HG02623 (cell line): ENCODE results near the gene PDLIM7.

ENCODE experiments used
- ATAC-seq: cut with Tn5 transposase; IDR thresholded peaks from one replicate; pipeline ENCODE4 v1.9.1; 2021; ENCODE audit warnings: moderate library complexity; ENCODE audit not compliant: unreplicated experiment

Gene PDLIM7

DNA sequence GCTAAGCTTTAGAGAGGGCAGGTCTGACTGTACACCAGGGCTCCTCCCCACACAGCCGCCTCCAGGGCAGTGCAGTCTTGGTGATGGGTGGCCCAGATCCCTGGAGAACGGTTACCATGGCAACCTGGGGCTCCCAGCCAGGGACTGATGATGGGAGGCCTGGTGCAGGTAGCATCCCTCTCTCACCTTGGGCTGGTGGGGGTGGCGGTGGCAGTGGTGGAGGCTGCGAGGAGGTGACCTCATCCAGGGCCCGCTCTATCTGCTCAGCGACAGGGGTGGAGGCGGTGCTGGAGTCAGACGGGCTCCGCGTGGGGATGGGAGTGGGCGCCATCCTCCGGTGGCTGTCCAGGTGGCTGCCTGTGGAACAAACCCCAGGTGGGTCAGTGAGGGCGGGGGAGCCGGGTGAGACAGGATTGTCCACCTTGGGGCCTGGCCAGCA is 38.5 kb downstream of the PDLIM7 start:
- no peak for ATAC-seq

GRCh38 chr5:177457852-177458681 is 39.3 kb downstream of the PDLIM7 start:
- ATAC-seq = no peak

- ATAC-seq = peak; percentile 27
Observed at GRCh38 chr5:177456976-177457851, 40.2 kb downstream of the PDLIM7 start.

DNA sequence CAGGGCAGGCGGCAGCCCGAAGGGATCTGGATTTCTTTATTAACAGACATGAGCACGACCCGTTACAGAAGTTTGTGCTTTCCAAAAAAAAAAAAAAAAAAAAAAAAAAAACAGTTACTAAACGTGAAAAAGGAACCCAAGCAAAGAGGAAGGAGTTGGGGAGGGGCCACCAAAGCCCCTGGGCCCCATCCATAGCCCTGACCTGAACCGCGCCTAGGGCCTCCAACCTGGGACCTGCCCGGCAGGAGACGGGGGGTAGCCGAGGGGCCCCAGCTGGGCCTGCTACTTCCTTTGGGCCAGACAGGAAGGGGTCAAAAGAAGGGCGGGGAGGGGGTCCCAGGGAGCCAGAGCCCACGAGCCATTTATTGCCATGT is 40.8 kb downstream of the PDLIM7 start:
- no peak for ATAC-seq

GRCh38 chr5:177455661-177456590 is 41.5 kb downstream of the PDLIM7 start:
- peak; percentile 13 for ATAC-seq

GRCh38 chr5:177455036-177455660 is 42.3 kb downstream of the PDLIM7 start:
- peak; percentile 51 for ATAC-seq

DNA sequence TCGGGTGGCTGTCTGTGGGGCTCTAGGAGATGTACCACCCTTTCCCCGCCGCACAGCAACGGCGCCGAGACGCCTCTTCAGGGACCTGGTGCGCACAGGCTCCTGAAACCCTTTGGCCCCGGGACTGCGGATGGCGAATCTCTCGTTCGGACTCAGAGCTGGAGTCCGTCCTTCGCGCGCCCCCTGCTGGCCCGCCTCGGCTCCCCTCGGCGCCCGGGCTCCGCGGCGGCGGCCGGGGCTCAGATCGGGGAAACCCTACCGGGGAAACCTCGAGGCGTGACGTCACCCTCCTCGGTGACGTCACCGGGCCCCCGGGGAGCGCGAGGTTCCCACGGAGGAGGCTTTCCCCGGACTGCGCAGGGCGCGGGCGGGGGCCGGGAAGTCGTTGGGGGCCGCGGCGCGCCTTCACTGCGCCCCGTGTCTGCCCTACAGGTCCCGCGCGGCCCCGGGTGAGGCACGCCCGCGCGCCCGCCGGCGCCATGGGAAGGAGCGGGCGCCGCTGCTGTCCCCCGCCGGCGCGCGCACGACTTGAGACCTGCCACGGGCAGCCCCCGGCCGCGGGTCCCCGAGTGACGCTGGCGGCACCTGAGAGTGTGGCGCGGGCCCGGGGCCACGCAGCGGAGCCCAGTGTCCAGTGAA is 42.9 kb downstream of the PDLIM7 start:
- peak; percentile 46 for ATAC-seq

DNA sequence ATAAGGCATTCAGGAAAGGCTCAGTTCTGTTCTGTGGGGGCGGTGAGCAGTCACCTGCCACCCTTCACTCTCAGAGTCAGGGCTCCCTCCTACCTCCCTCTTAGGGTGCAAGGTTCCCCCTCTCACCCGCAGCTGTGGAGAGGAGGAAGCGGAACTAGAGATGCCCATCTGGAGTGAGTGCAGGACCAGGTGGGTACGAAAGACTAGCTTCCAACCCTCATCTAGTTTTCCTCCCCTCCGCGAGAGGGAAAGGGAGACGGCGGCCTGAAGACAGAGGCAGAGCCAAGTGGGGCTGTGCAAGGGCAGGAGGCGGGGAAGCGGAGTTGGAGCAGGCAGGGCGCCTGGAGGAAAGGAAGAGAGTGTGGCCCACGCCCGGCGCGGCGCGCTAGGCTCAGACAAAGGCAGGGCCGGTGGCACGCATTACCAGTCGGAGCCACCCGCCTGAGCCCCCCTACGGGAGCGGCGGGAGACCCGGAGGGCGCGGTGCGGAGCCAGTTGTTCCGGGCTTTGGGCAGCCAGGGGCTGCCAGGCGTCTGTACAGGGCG is 43.5 kb downstream of the PDLIM7 start:
- no peak for ATAC-seq

DNA sequence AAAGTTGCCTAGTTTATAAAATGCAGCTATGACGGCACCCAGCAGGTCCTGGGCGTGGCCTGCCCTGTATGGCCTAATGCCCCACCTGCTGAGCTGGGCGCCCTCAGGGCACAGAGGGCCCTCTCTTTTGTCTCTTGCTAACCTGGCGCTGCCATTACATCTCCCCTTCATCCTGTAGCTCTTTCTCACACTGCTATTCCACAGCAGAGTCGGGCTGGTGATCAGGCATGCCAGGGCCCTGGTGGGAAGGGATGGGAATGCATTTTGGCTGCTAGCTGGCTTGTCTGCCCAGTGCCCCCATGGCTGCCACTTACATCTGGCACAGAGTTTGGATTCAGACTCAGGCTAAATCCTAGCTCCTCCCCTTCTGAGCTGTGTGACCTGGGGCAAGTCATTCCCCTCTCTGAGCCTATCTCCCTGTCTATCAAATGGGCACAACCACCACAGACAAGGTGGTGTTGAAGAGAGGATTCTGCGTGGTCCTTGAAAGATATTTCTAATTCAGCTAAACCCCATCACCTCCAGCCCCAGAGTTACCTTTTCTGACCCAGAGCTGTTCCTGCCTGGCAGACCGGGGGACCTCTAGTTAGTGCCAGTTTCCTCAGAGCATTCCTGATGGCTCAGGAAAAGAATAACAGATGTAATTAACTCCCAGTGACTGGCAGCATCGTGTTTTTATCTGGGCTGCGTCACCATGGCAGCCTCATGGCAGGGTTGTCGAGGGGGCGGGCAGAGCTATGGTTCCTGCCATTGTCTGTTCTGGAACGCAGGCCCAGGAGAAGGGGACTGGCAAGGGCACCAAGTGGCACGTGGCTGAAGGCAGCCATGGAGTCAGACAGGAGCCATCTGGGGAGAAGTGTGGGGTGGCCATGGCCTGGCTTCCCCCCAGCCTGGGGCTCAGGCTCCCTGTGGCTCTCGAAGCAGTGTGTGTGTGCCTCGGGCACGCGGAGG is 44.4 kb downstream of the PDLIM7 start:
- no peak for ATAC-seq

- ATAC-seq = no peak
Observed at GRCh38 chr5:177450667-177451424, 46.6 kb downstream of the PDLIM7 start.

DNA sequence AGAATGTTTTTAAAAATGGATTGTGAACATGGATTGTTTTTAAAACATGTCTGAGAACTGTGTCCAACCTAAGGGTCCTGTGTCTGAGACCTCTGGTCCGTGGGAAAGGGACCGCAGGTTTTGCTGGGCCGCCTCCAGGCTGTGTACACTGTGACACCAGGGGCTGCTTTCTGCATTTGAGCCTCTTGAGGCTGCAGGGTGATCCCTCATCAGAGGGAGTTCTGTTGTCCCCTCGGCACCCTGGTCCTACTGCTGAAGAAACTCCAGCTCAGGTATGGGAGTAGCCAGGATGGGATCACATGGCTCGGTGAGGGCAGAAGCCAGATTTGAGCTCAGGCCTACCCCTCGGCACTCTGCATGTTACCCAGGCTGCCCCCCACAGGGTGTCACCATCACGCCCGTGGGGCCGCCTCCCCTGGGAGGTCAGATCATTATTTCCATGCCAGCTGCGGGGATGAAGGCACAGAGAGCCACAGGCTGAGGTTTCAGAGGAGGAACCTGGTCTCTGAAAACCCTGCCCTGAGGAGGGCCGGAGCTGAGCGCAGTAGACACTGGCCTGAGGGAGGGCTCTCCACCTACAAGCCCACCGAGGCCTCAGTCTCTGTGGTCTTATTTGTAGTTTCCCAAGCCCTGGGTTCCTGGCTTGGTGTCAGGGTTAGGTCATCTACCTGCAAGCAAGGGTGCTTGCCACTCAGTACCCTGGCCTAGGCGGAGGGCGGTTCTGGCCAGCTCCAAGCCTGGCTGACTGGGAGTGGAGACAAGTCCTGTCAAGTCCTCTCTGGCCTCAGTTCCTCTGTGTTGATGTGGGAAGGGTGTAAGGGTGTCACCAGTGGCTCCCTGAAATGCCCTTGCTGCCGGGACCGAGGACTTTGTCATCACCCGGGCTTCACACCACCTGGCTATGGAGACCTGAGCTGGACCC is 48.0 kb downstream of the PDLIM7 start:
- no peak for ATAC-seq

- ATAC-seq = no peak
Observed at GRCh38 chr5:177448244-177448950, 49.0 kb downstream of the PDLIM7 start.

GRCh38 chr5:177447611-177448243 is 49.7 kb downstream of the PDLIM7 start:
- ATAC-seq = no peak

- ATAC-seq = peak; percentile 17
Observed at GRCh38 chr5:177447066-177447610, 50.3 kb downstream of the PDLIM7 start.
